Femur (tissue), 1 donor: Measurements from ENCODE around the gene ZNF655.
A peak's percentile ranks its signal among the peaks of the same experiment; 100 is the strongest.

Experiments
- DNase-seq: peaks from one replicate; pipeline ENCODE4 v3.0.0-alpha.2; 2017

The ZNF655 gene

DNA sequence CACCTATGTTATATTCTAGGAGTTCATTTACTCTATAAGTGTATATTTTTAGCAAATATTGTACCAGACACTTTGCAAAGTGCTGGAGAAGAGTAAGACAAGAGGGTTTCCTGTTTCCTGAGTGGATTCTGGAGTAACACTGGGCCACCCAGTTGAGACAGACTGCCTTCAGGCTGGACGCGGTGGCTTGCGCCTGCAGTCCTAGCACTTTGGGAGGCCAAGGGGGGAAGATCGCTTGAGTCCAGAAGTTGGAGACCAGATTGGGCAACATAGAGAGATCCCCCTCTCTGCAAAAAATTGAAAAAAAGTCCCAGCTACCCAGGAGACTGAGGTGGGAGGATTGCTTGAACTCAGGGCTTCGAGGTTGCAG is 57.5 kb downstream of the ZNF655 start:
- DNase-seq, result no peak

DNA sequence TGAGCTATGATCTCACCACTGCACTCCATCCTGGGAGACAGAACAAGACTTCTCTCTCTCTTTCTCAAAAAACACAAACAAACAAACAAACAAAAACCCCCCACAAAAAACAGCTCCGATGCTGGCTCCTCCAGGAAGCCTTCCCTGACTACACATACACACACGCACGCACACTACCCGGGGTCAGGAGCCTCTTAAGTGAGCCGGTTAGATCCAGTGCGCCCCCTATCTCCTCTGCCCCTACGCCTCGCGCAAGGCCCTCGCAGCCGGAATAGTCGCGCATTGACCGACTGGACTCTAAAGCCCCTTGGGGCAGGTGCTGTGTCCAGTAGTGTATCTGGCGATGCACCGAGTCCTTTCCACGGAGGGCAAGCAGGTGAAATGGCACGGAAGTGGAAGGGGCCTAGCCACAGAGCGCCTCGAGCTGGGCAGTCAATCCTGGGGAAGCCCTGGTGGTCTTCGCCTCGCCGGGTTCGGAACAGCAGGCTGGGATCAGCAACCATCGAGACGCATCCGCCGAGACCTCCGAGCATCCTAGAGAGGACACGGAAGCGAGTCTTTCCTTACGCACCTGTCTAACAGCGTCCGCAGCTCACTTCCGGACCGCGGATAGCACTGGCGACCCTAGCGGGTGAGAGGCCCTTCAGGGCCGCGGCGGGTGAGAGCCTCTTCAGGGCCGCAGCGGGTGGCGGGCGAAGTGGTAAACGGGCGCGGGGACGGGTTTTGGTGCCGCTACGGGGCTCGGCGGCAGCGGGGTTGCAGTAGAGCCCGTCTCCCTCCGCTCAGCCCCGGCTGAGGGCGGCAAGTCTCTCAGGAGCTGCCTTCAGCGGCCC is 58.1 kb downstream of the ZNF655 start, which contains the start of gene ZSCAN25:
ZSCAN25 (plus strand) TSS at position 588 of the 833 bp plus-strand sequence. CDS start 2,661 bp downstream, outside the sequence.
- peak; percentile 93 for DNase-seq

DNA sequence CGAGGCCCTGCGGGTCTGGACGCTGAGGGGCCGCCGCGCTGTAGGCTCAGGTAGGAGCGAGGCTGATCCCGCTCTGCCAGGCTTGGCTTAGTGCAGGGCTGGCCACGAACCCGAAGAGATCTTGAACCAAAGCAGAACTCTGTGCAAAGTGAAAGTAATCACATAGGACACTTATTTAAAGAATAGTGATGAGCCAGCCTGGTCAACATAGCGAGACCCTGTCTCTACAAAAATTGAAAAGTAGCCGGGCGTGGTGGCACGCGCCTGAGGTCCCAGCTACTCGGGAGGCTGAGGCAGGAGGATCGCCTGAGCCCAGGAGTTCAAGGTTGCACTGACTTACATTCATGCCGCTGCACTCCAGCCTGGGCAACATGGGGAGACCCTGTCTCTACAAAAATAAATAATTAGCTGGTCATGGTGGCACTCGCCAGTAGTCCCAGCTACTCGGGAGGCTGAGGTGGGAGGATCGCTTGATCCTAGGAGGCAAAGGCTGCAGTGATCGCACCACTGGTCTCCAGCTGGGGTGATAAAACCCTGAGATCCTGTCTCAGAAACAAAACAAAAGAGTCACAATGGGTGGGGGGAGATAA is 58.8 kb downstream of the ZNF655 start:
- no peak for DNase-seq

DNA sequence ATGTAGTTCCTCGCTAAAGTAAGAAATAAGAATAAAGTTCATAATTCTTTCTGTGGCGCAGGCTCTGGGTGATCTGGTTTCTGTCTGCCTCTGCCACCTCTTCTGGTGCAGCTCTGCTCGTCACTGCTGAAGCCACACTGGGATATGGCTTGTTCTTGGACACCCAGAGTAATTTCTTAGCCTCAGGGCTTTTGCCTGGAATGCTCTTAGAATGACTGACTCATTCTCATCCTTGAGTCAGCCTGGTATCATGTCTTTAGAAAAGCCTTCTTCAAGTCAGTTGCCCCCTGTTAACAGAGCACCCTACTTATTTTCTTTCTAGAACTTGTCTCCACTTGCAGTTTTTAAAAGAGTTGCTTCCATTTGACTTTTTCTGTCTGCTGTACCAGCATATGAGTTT is 60.3 kb downstream of the ZNF655 start:
- DNase-seq, result no peak

DNA sequence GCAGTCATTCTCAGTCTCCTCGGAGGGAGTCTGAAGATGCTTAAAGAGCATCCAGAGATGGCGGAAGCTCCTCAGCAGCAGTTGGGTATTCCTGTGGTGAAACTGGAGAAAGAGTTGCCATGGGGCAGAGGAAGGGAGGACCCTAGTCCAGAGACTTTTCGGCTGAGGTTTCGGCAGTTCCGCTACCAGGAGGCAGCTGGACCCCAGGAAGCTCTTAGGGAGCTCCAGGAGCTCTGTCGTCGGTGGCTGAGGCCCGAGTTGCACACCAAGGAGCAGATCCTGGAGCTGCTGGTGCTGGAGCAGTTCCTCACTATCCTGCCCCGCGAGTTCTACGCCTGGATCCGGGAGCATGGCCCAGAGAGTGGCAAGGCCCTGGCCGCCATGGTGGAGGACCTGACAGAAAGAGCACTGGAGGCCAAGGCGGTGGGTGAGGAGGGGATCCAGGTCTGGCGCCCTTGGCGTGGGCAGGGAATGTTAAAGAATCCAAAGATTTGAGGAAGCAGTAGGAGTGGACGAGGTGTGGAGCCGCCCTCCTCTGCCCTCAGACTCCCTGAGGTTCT is 61.2 kb downstream of the ZNF655 start:
- no peak for DNase-seq

DNA sequence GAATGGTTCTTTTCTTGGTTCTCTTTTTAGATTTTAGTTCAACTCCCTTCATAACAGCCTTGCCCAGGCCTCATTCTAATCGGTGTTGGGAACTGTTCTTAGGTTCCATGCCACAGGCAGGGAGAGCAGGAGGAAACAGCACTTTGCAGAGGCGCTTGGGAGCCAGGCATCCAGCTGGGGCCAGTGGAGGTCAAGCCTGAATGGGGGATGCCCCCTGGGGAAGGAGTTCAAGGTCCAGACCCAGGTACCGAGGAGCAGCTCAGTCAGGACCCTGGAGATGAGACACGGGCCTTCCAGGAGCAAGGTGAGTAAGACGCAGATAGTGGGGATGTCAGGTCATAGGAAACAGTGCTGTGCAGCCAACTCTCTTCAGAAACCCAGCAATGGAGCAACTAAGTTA is 62.8 kb downstream of the ZNF655 start:
- DNase-seq, result no peak

DNA sequence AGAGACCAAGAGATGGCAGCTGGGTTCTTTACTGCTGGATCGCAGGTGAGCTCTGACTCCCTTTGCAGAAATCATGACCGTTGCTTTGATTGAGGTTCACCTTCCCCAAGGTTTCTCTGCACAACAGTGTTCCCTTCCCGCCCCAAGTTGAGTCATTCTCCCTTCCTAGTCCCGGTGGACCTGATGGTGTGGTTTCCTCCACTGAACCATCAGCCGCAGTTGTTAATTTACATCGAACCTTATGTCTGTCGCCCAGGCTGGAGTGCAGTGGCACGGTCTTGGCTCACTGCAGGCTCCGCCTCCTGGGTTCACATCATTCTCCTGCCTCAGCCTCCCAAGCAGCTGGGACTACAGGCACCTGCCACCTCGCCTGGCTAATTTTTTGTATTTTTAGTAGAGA is 64.2 kb downstream of the ZNF655 start:
- DNase-seq, result no peak

DNA sequence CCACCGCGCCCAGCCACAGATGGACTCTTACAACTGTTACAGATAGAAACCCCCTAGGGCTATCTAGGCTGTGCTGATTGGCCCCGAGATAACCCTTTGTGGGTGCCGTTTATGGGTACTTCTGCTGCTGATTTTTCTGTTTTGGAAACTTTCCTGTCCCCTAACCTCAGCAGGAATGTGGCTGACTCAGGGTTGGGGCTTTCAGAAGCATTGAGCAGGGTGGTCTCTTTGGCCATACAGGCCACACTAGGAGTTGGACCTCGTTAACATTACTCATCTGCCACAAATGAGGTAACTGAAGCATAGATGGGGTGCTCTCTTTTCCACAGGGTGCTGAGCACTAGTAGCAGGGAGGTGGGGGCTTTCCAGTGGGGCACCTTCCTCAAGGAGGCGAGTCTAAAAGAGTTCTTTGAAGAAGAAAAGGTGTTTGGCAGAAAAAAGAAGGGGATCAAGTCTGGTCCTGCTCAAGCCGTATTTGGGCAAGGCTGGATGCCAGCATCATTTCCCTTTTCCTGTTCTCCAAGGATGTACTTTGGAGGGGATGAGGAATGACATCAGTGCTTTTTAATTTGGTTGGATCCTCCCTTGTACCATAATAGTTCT is 64.8 kb downstream of the ZNF655 start:
- no peak for DNase-seq

DNA sequence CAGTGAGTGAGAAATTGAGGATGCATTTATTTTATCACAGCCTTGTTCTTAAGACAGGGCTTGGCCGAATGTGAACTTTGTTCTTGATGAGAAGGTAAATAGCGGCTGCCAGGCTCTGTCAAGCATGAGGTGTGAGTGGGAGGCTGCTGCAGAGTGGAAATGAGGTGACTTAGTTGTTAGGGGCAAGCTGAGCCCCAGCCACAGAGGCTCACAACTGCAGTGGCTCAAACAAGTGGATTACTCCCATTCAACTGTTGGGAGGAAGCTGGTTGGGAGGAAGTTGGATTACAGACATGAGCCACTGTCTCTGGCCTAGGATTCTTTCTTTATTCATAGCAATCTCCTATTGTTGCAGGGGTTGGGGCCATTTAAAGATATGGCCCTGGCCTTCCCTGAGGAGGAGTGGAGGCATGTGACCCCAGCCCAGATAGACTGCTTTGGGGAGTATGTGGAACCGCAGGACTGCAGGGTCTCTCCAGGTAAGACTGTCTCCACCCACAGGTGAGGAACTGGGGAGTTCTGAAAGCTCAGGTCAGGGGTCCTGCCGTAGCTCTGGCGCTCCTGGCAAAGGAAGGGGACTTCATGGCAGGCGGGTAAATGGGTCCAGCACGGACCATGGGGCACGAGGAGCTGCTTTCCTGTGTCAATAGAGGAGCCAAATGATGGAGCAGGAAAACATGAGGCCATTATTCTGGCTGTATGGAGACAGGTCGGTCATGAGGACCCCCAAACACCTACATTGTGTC is 65.4 kb downstream of the ZNF655 start:
- DNase-seq, result no peak

DNA sequence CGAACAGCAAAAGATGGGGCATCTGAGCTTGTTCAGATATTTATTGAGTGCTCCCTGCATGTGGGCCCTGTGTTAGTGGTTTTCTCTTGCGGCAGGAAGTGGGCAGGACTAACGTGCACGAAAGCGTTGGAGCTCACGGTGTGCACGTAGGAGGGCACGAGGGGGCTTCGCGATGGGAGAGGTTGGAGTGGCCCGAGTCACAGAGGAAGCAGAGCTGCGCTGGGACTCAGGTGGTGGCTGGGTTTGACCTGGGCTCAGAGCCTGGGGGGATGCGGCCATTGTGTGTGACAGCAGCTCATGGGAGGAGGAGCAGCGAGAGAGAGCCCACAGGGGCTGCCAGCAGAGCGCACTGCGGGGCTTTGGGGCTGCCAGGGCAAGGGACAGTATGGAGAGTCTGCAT is 66.0 kb downstream of the ZNF655 start:
- no peak for DNase-seq

DNA sequence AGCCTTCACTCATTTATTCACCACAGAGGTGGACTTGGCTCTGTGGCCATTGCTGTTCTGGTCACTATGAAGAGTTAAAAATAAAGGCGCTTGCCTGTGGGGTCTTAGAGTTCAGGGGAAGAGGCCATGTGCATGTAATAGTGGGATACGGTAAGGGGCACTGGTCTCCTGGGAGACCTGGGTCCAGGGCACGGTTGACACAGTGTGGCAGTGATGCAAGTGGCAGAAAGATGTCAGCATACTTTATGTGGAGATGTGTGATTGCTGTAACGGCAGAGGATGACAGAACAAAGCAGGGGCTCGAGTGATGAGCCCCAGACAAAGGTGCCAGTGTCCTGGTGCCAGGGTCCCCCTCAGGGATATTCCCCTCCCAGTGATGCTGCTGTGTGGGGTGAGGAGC is 66.9 kb downstream of the ZNF655 start:
- no peak for DNase-seq

DNA sequence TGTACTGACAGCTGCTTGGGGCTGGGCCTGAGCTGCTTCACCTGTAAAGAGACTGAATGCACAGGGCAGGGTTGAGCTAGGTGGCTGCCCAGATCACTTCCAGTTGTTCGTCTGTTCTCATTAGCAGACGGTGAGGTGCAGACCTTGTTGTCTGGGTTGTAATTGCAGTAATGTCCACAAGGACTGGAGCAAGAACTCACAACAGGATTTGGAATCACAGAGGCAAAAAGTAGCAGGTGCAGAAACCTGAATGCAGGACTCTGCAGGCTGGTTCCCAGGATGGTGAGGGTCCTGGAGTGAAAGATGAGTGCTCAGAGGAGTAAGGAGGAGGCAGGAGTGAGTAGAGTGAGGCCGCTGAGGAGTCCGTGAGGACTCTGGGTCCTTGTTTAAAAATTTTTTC is 67.5 kb downstream of the ZNF655 start:
- DNase-seq, result no peak
